Mucosa of descending colon (tissue), 3 donors: ENCODE measurements around the gene ATF7IP. TPM values are rescaled to one million over a fixed set of nuclear protein-coding genes. Genes with fewer than 3 reads are reported as not detected.

Experiments used
- ATAC-seq: fragments of 200-7000 bp; cut with Tn5 transposase; one replicate; pipeline ENCODE4 v1.9.1; 2020; ENCODE audit warnings: mild to moderate bottlenecking, moderate library complexity
- DNase-seq, 3 donors: peaks; one replicate each; pipeline ENCODE4 v3.0.0-alpha.2; 2020
- H3K36me3 ChIP-seq: fragments of 200-600 bp; one replicate; pipeline ENCODE4 v1.8.0; 2021; ENCODE audit warnings: low read depth, mild to moderate bottlenecking
- H3K4me1 ChIP-seq: fragments of 200-600 bp; one replicate; pipeline ENCODE4 v1.8.0; 2021; ENCODE audit warnings: low read depth, mild to moderate bottlenecking
- H3K4me3 ChIP-seq: fragments of 200-600 bp; one replicate; pipeline ENCODE4 v1.8.0; 2021; ENCODE audit warnings: mild to moderate bottlenecking
- H3K9me3 ChIP-seq: fragments of 200-600 bp; one replicate; pipeline ENCODE4 v1.8.0; 2021; ENCODE audit warnings: mild to moderate bottlenecking
- CTCF ChIP-seq: fragments of 200-600 bp; IDR thresholded peaks from one replicate; pipeline ENCODE4 v1.8.0; 2022; ENCODE audit warnings: antibody characterized with exemption, mild to moderate bottlenecking
- intact Hi-C, 2 donors: fragments of 100-400 bp; cut with DNase I in 1 of 2; cut with micrococcal nuclease in 1 of 2; formaldehyde crosslinking; loops; one replicate each; pipeline versions ENCODE4 v1.11.0 to v1.11.1; 2022; cut with DNase I, micrococcal nuclease
- total RNA-seq, 3 donors: library from RNA; stranded (reverse); fragmentation: NEBNext Ultra II Directional in 2 of 3; extraction: Animal tissue kit (Norgen Biotek cat#: 25700) in 2 of 3; gene quantifications; one replicate each; pipeline versions ENCODE4 v1.2.1 to v1.2.4, GENCODE V29; 2021 to 2023
- donor health status: DM: no; HTN: no; CAD: no; lungs with moderate emphysema.
- donor health status: DM: no; HTN: no; CAD: no.
- donor health status: DM: no; HTN: yes; CAD: no.

Gene ATF7IP
- total RNA-seq, 3 donors from 2014 or later = 40.3 to 84.1 (median 63.2) TPM

DNA sequence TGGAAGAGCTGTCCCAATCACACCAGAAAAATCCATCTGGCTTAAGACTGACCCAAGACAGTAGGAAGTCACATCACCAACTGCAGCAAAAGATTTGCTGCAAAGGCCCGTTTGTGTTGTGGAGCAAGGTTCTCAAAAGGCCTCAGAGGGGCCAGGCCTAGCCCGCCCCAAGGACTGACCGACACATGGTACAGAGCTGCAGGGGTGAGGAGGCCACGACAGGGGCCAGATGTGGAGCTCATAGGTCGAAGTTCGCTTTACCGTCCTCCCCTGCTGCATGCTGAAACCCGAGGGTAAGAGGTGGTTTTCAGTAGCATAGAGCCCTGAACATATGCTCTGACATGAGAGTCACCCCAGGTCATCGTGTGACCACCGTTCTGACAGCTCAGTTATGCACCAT lies 166.7 kb downstream of the ATF7IP start:
- ATAC-seq (no peak), DNase-seq (no peak)
- Histone ChIP-seq H3K9me3 (no peaks in the 10 kb centered on the region), H3K4me3 (no peak overlapping the region), H3K36me3 (no peaks in the 10 kb centered on the region), H3K4me1 (no peaks in the 10 kb centered on the region)
- intact Hi-C loops = no loop called here
- no peak for TF ChIP-seq CTCF

DNA sequence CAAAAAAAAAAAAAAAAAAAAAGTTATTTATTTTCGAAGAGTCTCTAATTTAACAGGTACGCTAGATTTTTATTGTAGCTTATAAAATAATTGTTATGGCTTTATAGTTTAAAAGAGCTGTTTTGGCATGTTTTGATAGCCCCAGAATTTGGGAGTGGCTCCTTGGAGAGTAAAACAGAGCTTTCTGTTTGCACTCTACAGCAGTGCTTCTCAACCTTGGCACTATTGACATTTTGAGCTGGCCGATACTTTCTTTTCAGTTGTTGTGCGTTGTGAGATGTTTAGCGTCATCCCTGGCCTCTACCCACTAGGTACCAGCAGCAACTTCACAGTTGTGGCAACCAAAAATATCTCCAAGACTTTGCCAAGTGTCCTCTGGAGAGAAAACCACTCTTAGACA lies 171.6 kb downstream of the ATF7IP start:
- Histone ChIP-seq H3K4me3 (no peak overlapping the region), H3K4me1 (no peaks in the 10 kb centered on the region), H3K36me3 (no peaks in the 10 kb centered on the region), H3K9me3 (no peaks in the 10 kb centered on the region)
- ATAC-seq (peak; percentile 74), DNase-seq (no peak)
- no peak for TF ChIP-seq CTCF
- intact Hi-C loops = no loop called here

- intact Hi-C loops = no loop called here
- peak; percentile 60 for ATAC-seq
- DNase-seq = no peak
- Histone ChIP-seq H3K36me3 (no peaks in the 10 kb centered on the region), H3K9me3 (no peaks in the 10 kb centered on the region), H3K4me3 (no peak overlapping the region), H3K4me1 (no peaks in the 10 kb centered on the region)
- TF ChIP-seq CTCF = no peak
These were observed 175.4 kb downstream of the ATF7IP start for GRCh38 chr12:14540801-14541462.

DNA sequence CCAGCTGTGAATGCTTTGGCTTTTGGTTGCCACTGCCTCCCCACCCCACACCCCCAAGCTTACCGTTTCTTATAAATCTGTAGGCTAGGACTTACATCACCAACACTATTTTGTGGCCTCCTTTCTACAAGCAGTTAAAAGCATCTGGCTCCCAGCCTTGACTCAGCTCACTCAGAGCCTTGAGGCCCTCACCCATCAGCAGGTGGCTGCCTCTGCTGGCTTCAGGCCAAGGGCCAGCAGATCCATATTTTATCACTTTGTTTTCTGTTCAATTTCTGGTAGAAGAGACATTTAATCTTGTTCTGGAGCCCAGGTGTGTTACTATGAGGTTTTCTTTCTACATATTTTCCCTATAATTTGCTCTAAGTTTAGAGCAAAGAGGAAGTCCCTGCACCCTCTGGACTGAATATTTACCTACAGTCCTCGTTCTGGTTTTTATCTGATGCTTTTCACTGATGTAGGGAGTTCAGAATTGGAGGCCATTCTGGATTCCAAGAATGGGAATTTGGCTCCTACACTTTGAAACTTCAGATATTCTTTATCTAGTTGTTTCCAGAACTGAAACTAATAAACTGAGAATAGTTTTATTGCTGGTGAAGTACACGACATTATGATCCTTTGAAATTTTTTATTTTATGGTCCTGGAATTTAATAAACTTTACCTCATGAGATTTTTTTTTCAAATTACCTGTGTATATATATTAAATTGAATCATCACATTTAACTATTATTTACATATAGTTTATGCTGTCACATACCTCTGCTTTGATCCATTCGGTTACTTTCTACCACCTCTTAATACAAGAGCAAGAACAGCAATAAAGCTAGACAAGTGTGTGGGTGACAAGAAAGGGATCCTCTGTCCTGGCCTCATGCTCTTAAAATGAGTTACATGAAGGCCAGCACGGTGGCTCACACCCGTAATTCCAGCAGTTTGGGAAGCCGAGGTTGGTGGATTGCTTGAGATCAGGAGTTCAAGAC lies 180.0 kb downstream of the ATF7IP start:
- TF ChIP-seq CTCF = no peak
- Histone ChIP-seq H3K9me3 (no peaks in the 10 kb centered on the region), H3K4me1 (no peaks in the 10 kb centered on the region), H3K36me3 (no peaks in the 10 kb centered on the region), H3K4me3 (no peak overlapping the region)
- intact Hi-C loops = no loop called here
- DNase-seq (peak in 1 of 3 donors; percentile 53), ATAC-seq (peak; percentile 72)

DNA sequence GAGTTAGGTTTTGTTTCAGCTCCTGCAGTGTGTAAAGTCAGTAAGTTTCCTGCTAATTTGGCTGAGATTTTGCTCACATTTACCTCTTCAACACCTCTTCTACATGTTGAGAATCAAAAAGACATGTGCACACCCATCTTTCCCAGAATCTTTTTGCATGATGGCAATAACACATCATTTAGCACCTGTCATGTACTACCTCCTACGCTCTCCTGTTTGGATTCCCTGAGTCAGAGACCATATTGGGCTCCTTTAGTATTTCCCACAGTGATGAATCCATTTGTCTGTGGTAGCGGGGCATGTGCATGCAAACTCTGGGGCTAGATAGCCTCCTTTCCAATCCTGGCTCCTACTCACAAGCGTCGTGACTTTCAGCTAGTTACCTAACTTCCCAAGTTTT lies 182.1 kb downstream of the ATF7IP start:
- ATAC-seq (no peak), DNase-seq (no peak)
- Histone ChIP-seq H3K4me1 (no peaks in the 10 kb centered on the region), H3K36me3 (no peaks in the 10 kb centered on the region), H3K4me3 (no peak overlapping the region), H3K9me3 (no peaks in the 10 kb centered on the region)
- no peak for TF ChIP-seq CTCF
- intact Hi-C loops = no loop called here
